Adipocyte (in vitro differentiated cells): ENCODE measurements around the gene NNT.
"Not testable (repeated sequence)": the region's sequence is repeated elsewhere in the genome, so short reads cannot be mapped to it uniquely, and the experiment has no call there.

Source experiments
- DNase-seq: peaks from one replicate; pipeline ENCODE4 v3.0.0-alpha.2; 2015; ENCODE audit warnings: low read depth
- H3K27me3 ChIP-seq: replicated peaks from 2 replicates; pipeline ENCODE4 v1.7.0; 2013; ENCODE audit warnings: mild to moderate bottlenecking, low read length, moderate library complexity; ENCODE audit not compliant: control insufficient read depth, insufficient read depth
- H3K36me3 ChIP-seq: 2 replicates; pipeline ENCODE4 v1.7.0; 2013; ENCODE audit warnings: low read length, mild to moderate bottlenecking, moderate library complexity; ENCODE audit not compliant: control insufficient read depth, insufficient read depth, severe bottlenecking
- H3K4me1 ChIP-seq: 2 replicates; pipeline ENCODE4 v1.7.0; 2013; ENCODE audit warnings: mild to moderate bottlenecking, low read length, moderate library complexity; ENCODE audit not compliant: control insufficient read depth, insufficient read depth
- H3K4me3 ChIP-seq: 2 replicates; pipeline ENCODE4 v1.7.0; 2013; ENCODE audit warnings: mild to moderate bottlenecking, low read length, moderate library complexity
- H3K9ac ChIP-seq: 2 replicates; pipeline ENCODE4 v1.7.0; 2013; ENCODE audit warnings: mild to moderate bottlenecking, low read length, moderate library complexity
- H3K9me3 ChIP-seq: 2 replicates; pipeline ENCODE4 v1.7.0; 2013; ENCODE audit warnings: mild to moderate bottlenecking, low read length, moderate library complexity; ENCODE audit not compliant: control insufficient read depth

NNT gene

GRCh38 chr5:43693411-43693810 lies 90.4 kb downstream of the NNT start:
- H3K27me3 ChIP-seq = no peaks in the 10 kb centered on the region
- DNase-seq = no peak
- H3K4me1 ChIP-seq = peaks cover 10% of the 10 kb centered on the region
- no peak overlapping the region for H3K9ac ChIP-seq
- H3K9me3 ChIP-seq = no peaks in the 10 kb centered on the region
- no peak overlapping the region for H3K4me3 ChIP-seq
- peaks cover 10% of the 10 kb centered on the region for H3K36me3 ChIP-seq

- Histone ChIP-seq H3K9ac (no peak overlapping the region), H3K4me1 (peaks cover 10% of the 10 kb centered on the region), H3K4me3 (no peak overlapping the region), H3K9me3 (no peaks in the 10 kb centered on the region), H3K27me3 (no peaks in the 10 kb centered on the region), H3K36me3 (peaks cover 10% of the 10 kb centered on the region)
- DNase-seq = no peak
Measured at GRCh38 chr5:43694027-43694426, 91.0 kb downstream of the NNT start.

GRCh38 chr5:43696444-43696843 lies 93.5 kb downstream of the NNT start:
- not testable (repeated sequence) for H3K4me3 ChIP-seq, H3K9me3 ChIP-seq, H3K27me3 ChIP-seq, H3K9ac ChIP-seq, DNase-seq
- Histone ChIP-seq H3K4me1 (peaks cover 10% of the 10 kb centered on the region), H3K36me3 (peaks cover 16% of the 10 kb centered on the region)

GRCh38 chr5:43699910-43700309 lies 96.9 kb downstream of the NNT start:
- H3K9ac ChIP-seq = no peak overlapping the region
- H3K4me3 ChIP-seq = no peak overlapping the region
- no peaks in the 10 kb centered on the region for H3K9me3 ChIP-seq

GRCh38 chr5:43700601-43701000 lies 97.6 kb downstream of the NNT start:
- no peaks in the 10 kb centered on the region for H3K9me3 ChIP-seq
- DNase-seq = no peak
- H3K36me3 ChIP-seq = peaks cover 36% of the 10 kb centered on the region
- H3K9ac ChIP-seq = no peak overlapping the region
- no peaks in the 10 kb centered on the region for H3K27me3 ChIP-seq
- peaks cover 12% of the 10 kb centered on the region for H3K4me1 ChIP-seq
- no peak overlapping the region for H3K4me3 ChIP-seq

More at GRCh38 chr5:43699910-43700309, 96.9 kb downstream of the NNT start:
- no peaks in the 10 kb centered on the region for H3K27me3 ChIP-seq
- no peak for DNase-seq
- peaks cover 32% of the 10 kb centered on the region for H3K36me3 ChIP-seq
- peaks cover 12% of the 10 kb centered on the region for H3K4me1 ChIP-seq

GRCh38 chr5:43701227-43701626 lies 98.2 kb downstream of the NNT start:
- Histone ChIP-seq H3K36me3 (peaks cover 33% of the 10 kb centered on the region), H3K9ac (no peak overlapping the region), H3K27me3 (no peaks in the 10 kb centered on the region), H3K9me3 (no peaks in the 10 kb centered on the region), H3K4me1 (peaks cover 12% of the 10 kb centered on the region), H3K4me3 (no peak overlapping the region)
- no peak for DNase-seq

- peaks cover 28% of the 10 kb centered on the region for H3K36me3 ChIP-seq
- H3K27me3 ChIP-seq = no peaks in the 10 kb centered on the region
- H3K9ac ChIP-seq = no peak overlapping the region
- H3K9me3 ChIP-seq = no peaks in the 10 kb centered on the region
- no peak for DNase-seq
- no peak overlapping the region for H3K4me3 ChIP-seq
- H3K4me1 ChIP-seq = peaks cover 12% of the 10 kb centered on the region
Measured at GRCh38 chr5:43702293-43702692, 99.3 kb downstream of the NNT start.

- peaks cover 26% of the 10 kb centered on the region for H3K36me3 ChIP-seq
- no peak for DNase-seq
Measured at GRCh38 chr5:43702815-43703214, 99.8 kb downstream of the NNT start.

GRCh38 chr5:43704243-43704642 lies 101.3 kb downstream of the NNT start:
- DNase-seq = no peak
- Histone ChIP-seq H3K27me3 (no peaks in the 10 kb centered on the region), H3K36me3 (peaks cover 26% of the 10 kb centered on the region), H3K9ac (no peak overlapping the region), H3K4me3 (no peak overlapping the region), H3K9me3 (no peaks in the 10 kb centered on the region), H3K4me1 (peaks cover 12% of the 10 kb centered on the region)

More at GRCh38 chr5:43702815-43703214, 99.8 kb downstream of the NNT start:
- no peaks in the 10 kb centered on the region for H3K9me3 ChIP-seq
- H3K4me1 ChIP-seq = peaks cover 12% of the 10 kb centered on the region
- H3K4me3 ChIP-seq = no peak overlapping the region
- no peak overlapping the region for H3K9ac ChIP-seq
- no peaks in the 10 kb centered on the region for H3K27me3 ChIP-seq

GRCh38 chr5:43706576-43706975 lies 103.6 kb downstream of the NNT start:
- not testable (repeated sequence) for H3K9ac ChIP-seq, H3K4me3 ChIP-seq, DNase-seq, H3K27me3 ChIP-seq, H3K9me3 ChIP-seq
- Histone ChIP-seq H3K36me3 (peaks cover 18% of the 10 kb centered on the region), H3K4me1 (peaks cover 17% of the 10 kb centered on the region)

GRCh38 chr5:43711496-43711895 lies 108.5 kb downstream of the NNT start:
- Histone ChIP-seq H3K36me3 (no peaks in the 10 kb centered on the region), H3K9ac (no peak overlapping the region), H3K9me3 (no peaks in the 10 kb centered on the region), H3K27me3 (no peaks in the 10 kb centered on the region), H3K4me3 (no peak overlapping the region), H3K4me1 (peaks cover 5% of the 10 kb centered on the region)
- DNase-seq = no peak

GRCh38 chr5:43712081-43712480 lies 109.1 kb downstream of the NNT start:
- no peak for DNase-seq
- Histone ChIP-seq H3K27me3 (no peaks in the 10 kb centered on the region), H3K4me1 (peaks cover 5% of the 10 kb centered on the region)

More at GRCh38 chr5:43712081-43712480, 109.1 kb downstream of the NNT start:
- H3K9me3 ChIP-seq = no peaks in the 10 kb centered on the region
- no peak overlapping the region for H3K9ac ChIP-seq
- no peaks in the 10 kb centered on the region for H3K36me3 ChIP-seq
- no peak overlapping the region for H3K4me3 ChIP-seq
